D721Med (cell line): ENCODE measurements around the gene MRPL17.

ENCODE experiments used
- DNase-seq: peaks from one replicate; pipeline ENCODE4 v3.0.0; 2011; ENCODE audit warnings: low spot score; ENCODE audit not compliant: insufficient read length
- FAIRE-seq: peaks from 2 replicates; lab custom pipeline; 2011; peaks lifted over from hg19 to GRCh38; lab: Jason Lieb, UNC
- CTCF ChIP-seq: IDR thresholded peaks from 2 replicates; pipeline ENCODE4 v1.5.1; 2012; ENCODE audit warnings: mild to moderate bottlenecking, control low read depth; ENCODE audit not compliant: insufficient read depth; ENCODE audit errors: missing control alignments

MRPL17 gene

GRCh38 chr11:6653656-6654055 lies 29.5 kb downstream of the MRPL17 start:
- FAIRE-seq (no peak), DNase-seq (no peak)
- TF ChIP-seq CTCF, result no peak

DNA sequence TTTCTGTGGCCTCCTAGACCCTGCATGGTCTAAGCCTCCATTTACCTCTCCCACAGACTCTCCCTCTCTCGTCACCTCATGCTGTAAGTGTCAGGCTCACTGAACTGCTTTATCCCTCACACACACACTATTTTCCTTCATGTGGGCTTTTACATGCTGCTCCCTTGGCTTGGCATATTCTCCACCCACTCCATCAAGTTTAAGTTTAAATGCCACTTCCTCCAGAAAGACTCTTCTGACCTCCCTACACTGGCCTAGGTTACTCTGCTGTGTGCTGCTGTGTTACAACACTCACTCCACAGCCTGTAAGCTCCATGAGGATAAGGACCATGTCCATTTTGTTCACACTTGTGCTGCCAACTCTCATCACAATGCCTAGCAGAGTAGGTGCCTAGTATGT lies 30.0 kb downstream of the MRPL17 start:
- FAIRE-seq, result no peak
- no peak for DNase-seq
- TF ChIP-seq CTCF, result no peak

- no peak for TF ChIP-seq CTCF
- DNase-seq (no peak), FAIRE-seq (no peak)
Observed at GRCh38 chr11:6652182-6652581, 31.0 kb downstream of the MRPL17 start.

DNA sequence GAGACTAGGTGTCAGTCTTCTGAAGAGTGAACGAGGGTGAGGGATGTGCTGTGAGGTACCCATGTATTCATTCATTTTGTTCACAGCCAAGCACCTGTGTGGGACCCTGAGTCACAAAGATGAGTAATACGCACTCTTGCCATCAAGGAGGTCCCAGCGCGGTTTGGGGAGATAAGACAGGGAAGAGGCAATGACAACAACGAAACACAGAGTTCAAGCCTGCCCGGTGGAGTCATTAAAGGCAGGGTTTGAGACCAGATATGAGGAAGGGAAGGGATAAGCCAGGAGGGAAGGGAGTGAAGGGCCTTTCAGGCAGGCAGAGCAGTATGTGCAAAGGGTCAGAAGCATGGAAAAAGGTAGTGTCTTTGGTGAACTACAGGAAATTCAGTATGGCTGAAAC lies 32.2 kb downstream of the MRPL17 start:
- DNase-seq (no peak), FAIRE-seq (no peak)

DNA sequence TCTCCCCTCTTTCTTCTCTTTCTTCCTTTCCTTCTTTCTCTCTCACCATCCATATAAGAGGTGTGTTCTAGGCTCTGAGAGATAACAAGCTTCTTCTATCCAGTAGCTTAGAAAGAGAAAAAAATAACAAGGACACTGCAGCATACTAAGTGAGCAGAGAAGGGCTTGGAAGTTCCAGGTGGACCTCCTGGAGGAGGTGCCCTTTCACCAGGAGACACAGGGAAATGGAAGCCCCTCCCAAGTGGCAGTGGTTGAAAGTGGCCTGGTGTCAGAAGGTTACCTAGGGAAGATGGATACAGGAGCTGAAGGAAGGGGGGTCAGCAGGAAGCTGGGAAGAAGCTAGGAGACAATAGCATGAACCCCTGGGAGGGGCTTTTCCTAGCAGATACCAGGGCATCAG lies 33.0 kb downstream of the MRPL17 start:
- no peak for FAIRE-seq
- TF ChIP-seq CTCF, result no peak
- DNase-seq, result no peak

More for the DNA sequence above, 32.2 kb downstream of the MRPL17 start:
- TF ChIP-seq CTCF, result no peak

DNA sequence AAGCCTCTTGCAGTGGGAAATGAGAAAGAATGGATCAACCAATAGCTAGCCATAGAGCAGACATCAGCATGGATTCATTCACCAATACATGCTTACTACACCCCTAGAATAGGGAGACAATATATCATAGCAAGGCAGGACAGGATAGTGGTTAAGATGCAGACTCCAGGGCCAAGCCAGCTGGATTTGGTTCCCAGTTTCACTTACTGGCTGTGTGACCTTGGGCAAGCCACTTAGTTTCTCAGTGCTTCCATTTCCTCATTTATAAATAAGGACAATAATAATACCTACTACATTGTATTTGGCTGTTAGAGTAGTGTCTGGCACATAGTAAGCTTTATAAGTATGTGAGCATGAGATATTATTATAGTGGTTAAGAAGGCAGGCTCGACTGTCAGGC lies 34.6 kb downstream of the MRPL17 start:
- no peak for TF ChIP-seq CTCF
- no peak for DNase-seq

GRCh38 chr11:6647836-6648235 lies 35.3 kb downstream of the MRPL17 start:
- FAIRE-seq, result no peak
- no peak for TF ChIP-seq CTCF
- no peak for DNase-seq

More for the DNA sequence above, 34.6 kb downstream of the MRPL17 start:
- FAIRE-seq, result no peak
